Right ventricle myocardium superior (tissue), 1 donor: ENCODE results near the gene EVA1A. TPM values are rescaled to one million over a fixed set of nuclear protein-coding genes. Genes with fewer than 3 reads are reported as not detected.

Experiments used
- total RNA-seq: library from RNA; stranded (reverse); fragmentation: NEBNext Ultra II Directional; extraction: Animal tissue kit (Norgen Biotek cat#: 25700); gene quantifications from one replicate; pipeline ENCODE4 v1.2.1, GENCODE V29; 2021
- donor health status: DM: no; HTN: yes; CAD: no; lungs with severe emphysema.

EVA1A gene
- total RNA-seq, 1 donor from 2014 or later, result 0.97 TPM

Other genes with a start within 250 kb of the EVA1A start
- gene MRPL19, start 85.8 kb upstream of the EVA1A start, total RNA-seq, result 51.8 TPM
- 11.8 TPM for gene GCFC2, start 150.0 kb upstream of the EVA1A start, total RNA-seq